GM12892 (cell line): ENCODE results near the gene GYPC.

Experiments used
- POLR2A ChIP-seq: IDR thresholded peaks from 2 replicates; pipeline ENCODE4 v1.6.1; 2011; ENCODE audit warnings: low read depth, low read length, control low read depth
- POLR2AphosphoS5 ChIP-seq: IDR thresholded peaks from 2 replicates; pipeline ENCODE4 v1.6.1; 2011; ENCODE audit warnings: low read depth, low read length, control low read depth
- TAF1 ChIP-seq: IDR thresholded peaks from 2 replicates; pipeline ENCODE4 v1.6.1; 2011; ENCODE audit warnings: low read depth, mild to moderate bottlenecking, control low read depth, low read length, borderline replicate concordance

GRCh38 chr2:126686841-126687485, 31.0 kb downstream of the GYPC start:
- TF ChIP-seq POLR2AphosphoS5 (no peak), TAF1 (no peak), POLR2A (no peak)
